T47D (cell line): ENCODE measurements around the gene ZNF443.
"Not testable (repeated sequence)": the region's sequence is repeated elsewhere in the genome, so short reads cannot be mapped to it uniquely, and the experiment has no call there.

Experiments
- DNase-seq, 2 experiments: peaks; one replicate each; pipeline versions ENCODE4 v3.0.0 to v3.0.0-alpha.2; 2011 to 2012; ENCODE audit warnings: low read depth in 1 of 2, low spot score in 1 of 2
- JUND ChIP-seq: IDR thresholded peaks from 2 replicates; pipeline ENCODE4 v1.6.1; 2012; ENCODE audit warnings: low read depth
- in situ Hi-C: cut with HindIII; loops from 2 replicates; pipeline ENCODE4 v1.10.0; 2016; ENCODE audit warnings: low sequenced_read_pairs, low pct_unique_long_range_greater_than_20kb

Gene ZNF443

GRCh38 chr19:12453495-12453894 is 12.7 kb upstream of the ZNF443 start:
- DNase-seq: peak in 1 of 2 experiments; percentile 85
- in situ Hi-C loops: no loop called here
- TF ChIP-seq JUND: no peak

DNA sequence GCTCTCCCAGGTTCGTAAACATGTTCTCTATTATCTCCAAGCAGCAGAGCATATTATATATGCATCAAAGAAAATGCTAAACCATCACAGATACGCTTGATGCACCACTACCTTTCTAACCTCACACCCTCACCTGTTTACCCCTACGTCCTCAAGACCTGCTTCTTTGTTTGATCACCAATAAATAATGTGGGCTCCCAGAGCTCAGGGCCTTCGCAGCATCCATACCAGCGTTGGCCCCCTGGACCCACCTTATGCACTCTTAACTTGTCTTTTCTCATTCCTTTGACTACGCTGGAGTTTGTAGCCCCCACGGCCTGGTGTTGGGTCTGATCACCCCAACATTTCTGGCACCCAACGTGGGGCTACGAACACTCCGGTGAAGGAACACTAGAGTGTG is 10.0 kb upstream of the ZNF443 start:
- no peak for TF ChIP-seq JUND
- in situ Hi-C loops: no loop called here
- no peak for DNase-seq

DNA sequence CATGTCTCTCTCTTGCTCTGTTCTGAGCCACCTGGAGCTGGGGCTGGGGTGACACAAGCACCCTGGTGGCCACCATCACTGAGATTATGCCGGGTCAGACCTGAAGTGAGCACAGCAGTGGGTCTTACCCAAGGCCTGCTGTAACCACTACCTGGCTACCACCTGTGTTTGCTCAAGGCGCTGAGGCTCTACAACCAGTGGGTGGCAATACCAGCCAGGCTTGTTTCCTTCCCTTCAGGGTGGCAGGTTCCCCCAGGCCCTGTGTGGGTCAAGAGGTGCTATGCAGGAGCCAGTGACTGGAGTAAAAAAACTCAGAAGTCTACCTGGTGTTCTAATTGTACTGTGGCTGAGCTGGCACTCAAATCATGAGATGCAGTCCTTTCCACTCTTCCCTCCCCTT is 8.0 kb upstream of the ZNF443 start:
- in situ Hi-C loops: no loop called here
- peak in 1 of 2 experiments; percentile 68 for DNase-seq
- no peak for TF ChIP-seq JUND

- peak in 1 of 2 experiments; percentile 60 for DNase-seq
- in situ Hi-C loops: not testable (repeated sequence)
Measured at GRCh38 chr19:12439686-12440540, 908 bp downstream of the ZNF443 start.

DNA sequence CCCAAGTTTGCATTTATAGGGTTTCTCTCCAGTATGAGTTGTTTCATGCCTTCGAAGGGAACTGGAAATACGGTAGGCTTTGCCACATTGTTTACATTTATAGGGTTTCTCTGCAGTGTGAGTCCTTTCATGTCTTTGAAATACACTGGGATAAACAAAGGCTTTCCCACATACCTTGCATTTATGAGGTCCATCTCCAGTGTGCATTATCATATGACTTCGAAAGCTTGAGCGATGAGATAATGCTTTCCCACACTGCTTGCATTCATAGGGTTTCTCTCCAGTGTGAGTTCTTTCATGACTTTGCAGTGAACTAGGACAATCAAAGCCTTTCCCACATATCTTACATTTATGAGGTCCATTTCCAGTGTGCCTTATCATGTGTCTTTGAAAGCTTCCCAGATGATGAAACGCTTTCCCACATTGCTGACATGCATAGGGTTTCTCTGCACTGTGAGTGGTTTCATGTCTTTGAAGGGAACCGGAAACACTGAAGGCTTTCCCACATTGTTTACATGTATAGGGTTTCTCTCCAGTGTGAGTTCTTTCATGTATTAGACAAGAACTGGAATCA is 10.0 kb downstream of the ZNF443 start:
- DNase-seq, in situ Hi-C loops: not testable (repeated sequence)

GRCh38 chr19:12425888-12426274 is 14.9 kb downstream of the ZNF443 start:
- DNase-seq: no peak
- TF ChIP-seq JUND: no peak
- in situ Hi-C loops: no loop called here

- no peak for TF ChIP-seq JUND
- no peak for DNase-seq
- in situ Hi-C loops: no loop called here
Measured at GRCh38 chr19:12425236-12425887, 15.5 kb downstream of the ZNF443 start.

DNA sequence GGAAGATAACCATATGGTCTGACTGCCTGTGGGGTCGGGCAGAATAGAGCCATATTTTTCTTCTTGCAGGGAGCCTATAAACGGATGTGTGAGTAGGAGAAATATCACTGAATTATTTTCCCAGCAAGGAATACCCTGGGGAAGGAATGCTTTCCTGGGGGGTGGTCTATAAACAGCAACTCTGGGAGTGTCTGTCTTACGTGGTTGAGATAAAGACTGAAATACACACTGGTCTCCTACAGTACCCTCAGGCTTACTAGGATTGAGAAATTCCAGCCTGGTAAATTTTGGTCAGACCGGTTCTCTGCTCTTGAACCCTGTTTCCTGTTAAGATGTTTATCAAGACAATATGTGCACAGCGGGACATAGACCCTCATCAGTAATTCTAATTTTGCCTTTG is 23.5 kb downstream of the ZNF443 start:
- peak in 1 of 2 experiments; percentile 42 for DNase-seq
- in situ Hi-C loops: not testable (repeated sequence)

DNA sequence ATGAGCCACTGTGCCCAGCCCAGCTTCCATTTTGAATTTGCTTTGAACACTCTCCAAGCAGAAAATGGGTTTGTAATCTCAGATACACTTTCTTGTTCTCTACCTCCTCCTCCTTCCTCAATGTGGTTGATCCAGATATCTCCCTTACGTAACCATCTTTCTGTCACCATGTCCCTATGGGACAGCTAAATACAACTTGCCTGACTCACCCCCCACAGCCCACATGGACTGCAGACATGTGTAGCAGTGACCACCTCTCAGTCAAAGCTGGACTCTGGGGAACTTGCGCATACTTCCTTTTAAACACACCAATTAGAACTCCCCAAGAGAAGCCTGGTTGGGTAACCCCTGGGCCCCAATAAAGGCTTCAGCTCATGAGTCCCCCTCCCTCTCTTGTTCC is 28.9 kb downstream of the ZNF443 start:
- no peak for DNase-seq
- in situ Hi-C loops: no loop called here
- TF ChIP-seq JUND: no peak

DNA sequence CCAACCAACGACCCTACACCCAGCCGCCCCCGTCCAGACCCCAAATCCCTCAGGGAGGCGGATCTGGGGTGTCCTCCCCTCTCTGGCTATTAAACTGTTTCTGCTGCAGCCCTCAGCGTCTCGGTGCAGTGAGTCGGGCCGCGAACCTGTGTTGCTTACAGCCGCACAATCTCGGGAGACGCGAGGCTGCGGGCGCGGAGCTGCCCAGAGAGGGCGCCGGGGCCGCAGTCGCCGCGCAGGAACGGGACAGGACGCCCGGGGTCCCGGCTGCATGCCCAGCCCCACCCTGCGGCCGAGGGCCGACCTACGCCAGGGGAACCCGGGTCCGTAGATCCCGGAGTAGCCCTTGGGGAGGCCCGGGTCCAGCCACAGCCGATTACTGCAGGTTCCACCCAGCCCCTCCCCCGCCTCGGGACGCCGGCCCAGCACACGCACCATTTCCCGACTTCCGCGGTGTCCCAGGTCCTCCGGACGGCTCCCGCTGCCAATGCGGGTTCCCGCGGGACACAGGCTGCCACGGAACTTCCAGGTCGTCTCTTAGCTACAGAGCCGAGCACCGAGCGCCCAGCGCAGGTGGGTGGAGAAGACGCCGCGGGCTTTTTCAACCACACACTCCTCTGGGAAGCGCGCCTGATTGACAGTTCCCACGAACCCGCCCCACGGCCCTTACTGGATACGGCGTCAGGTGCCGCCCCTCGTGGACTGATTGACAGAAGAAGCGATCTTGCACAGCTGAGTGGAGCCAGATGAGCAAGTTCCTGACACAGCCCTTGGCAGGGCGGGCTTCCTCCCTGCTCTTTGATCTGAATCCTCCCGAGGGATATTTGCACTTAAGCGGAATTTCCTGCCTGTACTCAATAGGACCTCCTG is 40.0 kb downstream of the ZNF443 start, which contains the start of gene ZNF799:
Gene ZNF799, minus strand, starts transcription at position 639 of the 870 bp plus-strand sequence. Its CDS starts 201 bp downstream, at position 438.
- DNase-seq: peak; percentile 59 to 98
- in situ Hi-C loops: no loop called here
- TF ChIP-seq JUND: no peak

DNA sequence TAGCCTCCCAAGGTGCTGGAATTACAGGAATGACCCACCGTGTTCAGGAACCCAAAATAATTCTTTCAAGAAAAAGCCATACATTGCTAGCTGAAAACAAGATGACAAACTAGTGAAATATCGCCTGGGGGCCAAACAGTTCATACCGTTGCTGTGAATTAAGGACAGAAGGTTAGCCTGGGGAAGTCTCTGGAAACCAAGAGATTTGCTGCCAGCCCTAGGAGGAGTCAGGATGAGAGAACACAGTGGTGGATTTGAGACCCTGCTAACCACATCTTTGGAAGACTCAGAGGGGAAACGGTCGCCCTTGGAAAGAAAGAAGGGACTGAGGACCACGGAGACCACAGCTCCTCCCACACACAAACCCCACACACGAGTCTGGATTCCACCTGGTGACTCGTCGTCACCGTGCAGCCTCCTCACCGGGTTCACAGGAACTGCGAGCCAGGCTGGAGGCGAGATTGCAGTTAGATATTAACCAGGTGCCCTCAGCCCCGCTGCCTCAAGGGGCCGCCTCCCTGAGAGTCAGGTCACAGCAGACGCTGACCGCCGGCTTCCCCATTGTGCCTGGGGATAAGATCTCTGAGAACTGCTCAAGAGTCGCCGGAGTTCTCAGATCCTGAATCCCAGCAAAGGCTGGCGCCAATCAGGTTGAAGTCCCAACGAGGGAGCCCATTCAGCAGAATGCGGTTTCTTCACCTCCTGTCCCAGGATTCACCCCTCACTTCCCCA is 40.8 kb downstream of the ZNF443 start:
- DNase-seq: peak in 1 of 2 experiments; percentile 73
- in situ Hi-C loops: not testable (repeated sequence)

GRCh38 chr19:12391148-12391547 is 49.7 kb downstream of the ZNF443 start:
- in situ Hi-C loops, DNase-seq: not testable (repeated sequence)

DNA sequence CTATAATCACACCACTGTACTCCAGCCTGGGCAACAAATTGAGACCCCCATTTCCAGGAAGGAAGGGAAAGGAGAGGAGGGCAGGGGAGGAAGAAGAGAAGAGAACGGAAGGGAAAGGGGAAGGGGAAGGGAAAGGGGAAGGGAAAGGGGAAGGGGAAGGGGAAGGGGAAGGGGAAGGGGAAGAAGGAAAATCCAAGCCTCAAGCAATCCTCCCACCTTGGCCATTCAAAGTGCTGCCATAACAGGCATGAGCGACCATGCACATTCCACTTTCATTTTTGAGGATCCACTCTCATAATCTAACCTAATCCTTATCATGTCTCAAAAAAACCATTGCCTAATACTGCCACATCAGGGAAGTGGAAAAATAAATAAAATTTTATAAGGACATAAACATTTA is 54.5 kb downstream of the ZNF443 start:
- DNase-seq, in situ Hi-C loops: not testable (repeated sequence)
